ENCODE measurements around the gene ATP5ME. TPM values are rescaled to one million over a fixed set of nuclear protein-coding genes. Genes with fewer than 3 reads are reported as not detected.
"Not testable (repeated sequence)": the region's sequence is repeated elsewhere in the genome, so short reads cannot be mapped to it uniquely, and the experiment has no call there.

Gene ATP5ME
- total RNA-seq, 2 donors from 2014 or later = 20.2 to 37.9 TPM

DNA sequence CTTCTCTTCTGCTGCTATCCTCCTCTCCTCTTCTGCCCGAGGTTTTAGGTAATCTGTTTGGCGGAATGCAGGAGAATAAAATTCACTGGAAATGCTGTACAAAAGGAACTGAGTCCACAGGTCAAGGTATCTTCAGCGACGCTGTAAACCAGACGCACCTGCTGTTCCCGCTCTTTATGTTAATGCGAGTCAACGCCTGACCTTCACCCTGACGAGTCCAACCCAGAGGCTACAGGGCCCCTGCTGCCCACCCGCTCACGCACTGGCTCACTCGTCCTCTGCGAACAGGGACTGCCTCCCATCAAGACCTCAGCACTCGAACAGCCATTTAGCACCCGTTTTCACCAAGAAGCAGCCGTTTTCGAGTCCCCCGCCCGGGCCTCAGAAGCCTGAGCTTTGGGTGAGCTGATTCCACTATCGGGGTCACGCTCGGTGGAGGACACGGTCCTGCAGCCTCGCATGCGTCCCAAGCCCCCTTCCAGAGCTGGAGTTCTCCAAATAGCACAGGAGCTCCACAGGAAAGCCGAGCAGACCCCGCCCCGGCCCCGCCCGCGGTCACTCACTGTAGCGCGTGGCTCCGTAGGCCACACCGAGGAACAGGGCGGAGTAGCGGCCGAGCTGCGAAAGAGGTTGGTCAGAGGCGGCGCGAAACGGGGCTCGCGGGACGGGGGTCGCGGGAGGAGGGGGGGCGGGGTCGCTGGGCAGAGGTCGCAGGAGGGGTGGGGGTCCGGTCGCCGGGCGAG lies 556 bp downstream of the ATP5ME start:
- H3K27ac ChIP-seq = peak overlapping the region in 3 of 4 donors; percentile 82 to 94 (median 90)
- no peak for ATAC-seq
- H3K27me3 ChIP-seq = no peaks in the 10 kb centered on the region
- H3K4me3 ChIP-seq = peak overlapping the region; percentile 24 to 70
- H3K36me3 ChIP-seq (replicated peaks in 1 of 2; ENCODE audit: insufficient read depth in 1 of 2, low read depth in 2 of 2) = peaks cover 0 to 3% of the 10 kb centered on the region in 2 donors
- WGBS, 2 donors = 5 to 32% methylated on average over 4 to 55 of the region's 55 CpGs
- peaks cover 38% of the 10 kb centered on the region for H3K4me1 ChIP-seq
- H3K9me3 ChIP-seq = no peaks in the 10 kb centered on the region
- DNase-seq = peak in 3 of 4 donors; percentile 47 to 53 (median 49)
- TF ChIP-seq CTCF (IDR thresholded peaks at IDR 0.05) (no peak), POLR2A (IDR thresholded peaks at IDR 0.05) (no peak)
- intact Hi-C loops (cut with DNase I) = no loop called here

- TF ChIP-seq POLR2A (IDR thresholded peaks at IDR 0.05) (no peak), CTCF (IDR thresholded peaks at IDR 0.05) (no peak)
- no peaks in the 10 kb centered on the region for H3K9me3 ChIP-seq
- H3K27ac ChIP-seq = no peak overlapping the region
- H3K4me1 ChIP-seq = peaks cover 25% of the 10 kb centered on the region
- H3K4me3 ChIP-seq = no peak overlapping the region
- intact Hi-C loops (cut with DNase I) = no loop called here
- no peaks in the 10 kb centered on the region for H3K27me3 ChIP-seq
- ATAC-seq = no peak
- 100% methylated on average over 3 of the region's 3 CpGs; no CpG with 5 or more reads in 1 of the 2 donors for WGBS, 2 donors
- H3K36me3 ChIP-seq (replicated peaks in 1 of 2; ENCODE audit: insufficient read depth in 1 of 2, low read depth in 2 of 2) = peaks cover 0 to 3% of the 10 kb centered on the region in 2 donors
- no peak for DNase-seq
These were observed 2.3 kb downstream of the ATP5ME start for GRCh38 chr4:671769-672168.

GRCh38 chr4:669806-670559 lies 4.1 kb downstream of the ATP5ME start:
- intact Hi-C loops (cut with DNase I) = not testable (repeated sequence)

GRCh38 chr4:668219-668618 lies 5.9 kb downstream of the ATP5ME start:
- intact Hi-C loops (cut with DNase I); H3K27ac ChIP-seq; H3K4me3 ChIP-seq; DNase-seq; H3K27me3 ChIP-seq; H3K9me3 ChIP-seq; ATAC-seq; H3K36me3 ChIP-seq (replicated peaks in 1 of 2; ENCODE audit: insufficient read depth in 1 of 2, low read depth in 2 of 2): not testable (repeated sequence)
- WGBS, 2 donors = 86 to 91% methylated on average over 6 of the region's 6 CpGs
- H3K4me1 ChIP-seq = peaks cover 15% of the 10 kb centered on the region

More at GRCh38 chr4:669806-670559, 4.1 kb downstream of the ATP5ME start:
- 90 to 91% methylated on average over 11 of the region's 11 CpGs for WGBS, 2 donors
- H3K27ac ChIP-seq; H3K4me3 ChIP-seq; H3K9me3 ChIP-seq; H3K36me3 ChIP-seq (replicated peaks in 1 of 2; ENCODE audit: insufficient read depth in 1 of 2, low read depth in 2 of 2); DNase-seq; ATAC-seq; H3K27me3 ChIP-seq: not testable (repeated sequence)
- peaks cover 12% of the 10 kb centered on the region for H3K4me1 ChIP-seq

- no peak overlapping the region for H3K4me3 ChIP-seq
- ATAC-seq (no peak), DNase-seq (peak in 1 of 4 donors; percentile 10)
- intact Hi-C loops (cut with DNase I) = no loop called here
- no peak for TF ChIP-seq CTCF (IDR thresholded peaks at IDR 0.05)
- no peak for TF ChIP-seq POLR2A (IDR thresholded peaks at IDR 0.05)
- no peaks in the 10 kb centered on the region for H3K27me3 ChIP-seq
- 48 to 62% methylated on average over 9 to 10 of the region's 10 CpGs for WGBS, 2 donors
- H3K36me3 ChIP-seq (replicated peaks in 1 of 2; ENCODE audit: insufficient read depth in 1 of 2, low read depth in 2 of 2) = peaks cover 0 to 3% of the 10 kb centered on the region in 2 donors
- no peaks in the 10 kb centered on the region for H3K9me3 ChIP-seq
- H3K27ac ChIP-seq = no peak overlapping the region
- peaks cover 13% of the 10 kb centered on the region for H3K4me1 ChIP-seq
These were observed 6.5 kb downstream of the ATP5ME start for GRCh38 chr4:667545-667925.

Measured in body of pancreas (tissue), 4 donors.